ENCODE data around the gene CTXND1.

CTXND1 gene

GRCh38 chr15:80177156-80177555 lies 74.9 kb downstream of the CTXND1 start:
- TF ChIP-seq POLR2A (IDR thresholded peaks at IDR 0.05; ENCODE audit: low read depth, low read length): no peak
- FAIRE-seq (no peak), DNase-seq (ENCODE audit: insufficient read length, low spot score) (no peak)

- no peak for TF ChIP-seq POLR2A (IDR thresholded peaks at IDR 0.05; ENCODE audit: low read depth, low read length)
- no peak for DNase-seq (ENCODE audit: insufficient read length, low spot score)
These were observed 75.6 kb downstream of the CTXND1 start for GRCh38 chr15:80176443-80176842.

GRCh38 chr15:80175436-80175835 lies 76.6 kb downstream of the CTXND1 start:
- DNase-seq (ENCODE audit: insufficient read length, low spot score) (no peak), FAIRE-seq (no peak)
- TF ChIP-seq POLR2A (IDR thresholded peaks at IDR 0.05; ENCODE audit: low read depth, low read length): no peak

More at GRCh38 chr15:80176443-80176842, 75.6 kb downstream of the CTXND1 start:
- FAIRE-seq: no peak

GRCh38 chr15:80174017-80174746 lies 77.8 kb downstream of the CTXND1 start:
- TF ChIP-seq POLR2A (IDR thresholded peaks at IDR 0.05; ENCODE audit: low read depth, low read length): no peak
- peak; percentile 26 for DNase-seq (ENCODE audit: insufficient read length, low spot score)
- no peak for FAIRE-seq

GRCh38 chr15:80173022-80173759 lies 78.8 kb downstream of the CTXND1 start:
- DNase-seq (ENCODE audit: insufficient read length, low spot score): peak; percentile 20
- no peak for TF ChIP-seq POLR2A (IDR thresholded peaks at IDR 0.05; ENCODE audit: low read depth, low read length)
- no peak for FAIRE-seq

GRCh38 chr15:80172401-80172800 lies 79.6 kb downstream of the CTXND1 start:
- FAIRE-seq (no peak), DNase-seq (ENCODE audit: insufficient read length, low spot score) (no peak)
- no peak for TF ChIP-seq POLR2A (IDR thresholded peaks at IDR 0.05; ENCODE audit: low read depth, low read length)

GRCh38 chr15:80171787-80172186 lies 80.2 kb downstream of the CTXND1 start:
- no peak for TF ChIP-seq POLR2A (IDR thresholded peaks at IDR 0.05; ENCODE audit: low read depth, low read length)
- FAIRE-seq (no peak), DNase-seq (ENCODE audit: insufficient read length, low spot score) (no peak)

GRCh38 chr15:80170596-80170995 lies 81.4 kb downstream of the CTXND1 start:
- FAIRE-seq: no peak
- no peak for TF ChIP-seq POLR2A (IDR thresholded peaks at IDR 0.05; ENCODE audit: low read depth, low read length)
- no peak for DNase-seq (ENCODE audit: insufficient read length, low spot score)

- no peak for TF ChIP-seq POLR2A (IDR thresholded peaks at IDR 0.05; ENCODE audit: low read depth, low read length)
- DNase-seq (ENCODE audit: insufficient read length, low spot score) (no peak), FAIRE-seq (no peak)
These were observed 82.2 kb downstream of the CTXND1 start for GRCh38 chr15:80169768-80170357.

- TF ChIP-seq POLR2A (IDR thresholded peaks at IDR 0.05; ENCODE audit: low read depth, low read length): no peak
- no peak for DNase-seq (ENCODE audit: insufficient read length, low spot score)
- no peak for FAIRE-seq
These were observed 83.6 kb downstream of the CTXND1 start for GRCh38 chr15:80168421-80168820.

GRCh38 chr15:80167936-80168335 lies 84.1 kb downstream of the CTXND1 start:
- no peak for TF ChIP-seq POLR2A (IDR thresholded peaks at IDR 0.05; ENCODE audit: low read depth, low read length)
- no peak for DNase-seq (ENCODE audit: insufficient read length, low spot score)
- no peak for FAIRE-seq

- DNase-seq (ENCODE audit: insufficient read length, low spot score): no peak
- TF ChIP-seq POLR2A (IDR thresholded peaks at IDR 0.05; ENCODE audit: low read depth, low read length): no peak
- no peak for FAIRE-seq
These were observed 88.1 kb downstream of the CTXND1 start for GRCh38 chr15:80163897-80164296.

- DNase-seq (ENCODE audit: insufficient read length, low spot score) (no peak), FAIRE-seq (no peak)
- no peak for TF ChIP-seq POLR2A (IDR thresholded peaks at IDR 0.05; ENCODE audit: low read depth, low read length)
These were observed 88.8 kb downstream of the CTXND1 start for GRCh38 chr15:80163217-80163616.

- no peak for TF ChIP-seq POLR2A (IDR thresholded peaks at IDR 0.05; ENCODE audit: low read depth, low read length)
- DNase-seq (ENCODE audit: insufficient read length, low spot score) (no peak), FAIRE-seq (no peak)
These were observed 89.9 kb downstream of the CTXND1 start for GRCh38 chr15:80162059-80162554.
